GM19328 (cell line): ENCODE measurements around the gene CHST15.

ENCODE experiments used
- ATAC-seq: cut with Tn5 transposase; IDR thresholded peaks from one replicate; pipeline ENCODE4 v1.9.1; 2021; ENCODE audit warnings: mild to moderate bottlenecking, moderate library complexity; ENCODE audit not compliant: unreplicated experiment

Gene CHST15

GRCh38 chr10:123986736-123987135 lies 106.7 kb downstream of the CHST15 start:
- ATAC-seq = no peak

GRCh38 chr10:123974406-123974805 lies 119.0 kb downstream of the CHST15 start:
- ATAC-seq = no peak

GRCh38 chr10:123972481-123973401 lies 120.7 kb downstream of the CHST15 start:
- no peak for ATAC-seq

GRCh38 chr10:123970927-123971286 lies 122.5 kb downstream of the CHST15 start:
- ATAC-seq = no peak

- no peak for ATAC-seq
Measured at GRCh38 chr10:123970207-123970926, 123.0 kb downstream of the CHST15 start.

GRCh38 chr10:123967626-123968243 lies 125.7 kb downstream of the CHST15 start:
- no peak for ATAC-seq

- ATAC-seq = no peak
Measured at GRCh38 chr10:123966896-123967231, 126.5 kb downstream of the CHST15 start.

- no peak for ATAC-seq
Measured at GRCh38 chr10:123965973-123966895, 127.2 kb downstream of the CHST15 start.

GRCh38 chr10:123964953-123965352 lies 128.4 kb downstream of the CHST15 start:
- ATAC-seq = no peak

- ATAC-seq = no peak
Measured at GRCh38 chr10:123962756-123963530, 130.5 kb downstream of the CHST15 start.

GRCh38 chr10:123958241-123958640 lies 135.2 kb downstream of the CHST15 start:
- no peak for ATAC-seq
